GM19372 (cell line): ENCODE measurements around the gene EFNA2.

Experiments
- ATAC-seq: cut with Tn5 transposase; IDR thresholded peaks from one replicate; pipeline ENCODE4 v1.9.1; 2021; ENCODE audit warnings: mild to moderate bottlenecking, low read depth, moderate library complexity; ENCODE audit not compliant: unreplicated experiment

EFNA2 gene

DNA sequence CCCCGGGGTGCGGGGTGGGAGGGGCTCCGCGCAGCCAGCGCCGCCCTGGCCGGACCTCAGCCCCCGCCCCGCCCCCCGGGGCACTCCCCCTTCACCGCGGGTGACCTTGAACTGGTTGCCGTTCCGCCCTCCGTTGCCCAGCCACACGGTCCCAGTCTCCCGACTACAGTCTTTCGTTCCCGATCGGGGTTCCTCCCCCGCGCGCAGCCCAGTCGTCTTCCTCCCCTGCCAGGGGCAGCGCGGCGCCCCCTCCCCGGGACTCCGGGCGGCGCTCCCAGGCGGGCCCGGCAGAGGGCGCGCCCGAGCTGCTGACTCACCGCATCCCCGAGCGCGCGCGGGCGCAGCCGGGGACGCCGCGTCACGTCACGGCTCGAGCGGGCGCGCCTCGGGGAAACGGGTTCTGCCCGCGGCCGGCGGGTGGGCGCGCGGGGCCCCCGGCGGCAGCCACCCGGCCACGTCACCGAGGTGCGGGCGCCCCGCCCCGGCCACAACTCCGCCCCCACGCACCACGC, 36.8 kb upstream of the EFNA2 start:
- ATAC-seq: peak; percentile 27

DNA sequence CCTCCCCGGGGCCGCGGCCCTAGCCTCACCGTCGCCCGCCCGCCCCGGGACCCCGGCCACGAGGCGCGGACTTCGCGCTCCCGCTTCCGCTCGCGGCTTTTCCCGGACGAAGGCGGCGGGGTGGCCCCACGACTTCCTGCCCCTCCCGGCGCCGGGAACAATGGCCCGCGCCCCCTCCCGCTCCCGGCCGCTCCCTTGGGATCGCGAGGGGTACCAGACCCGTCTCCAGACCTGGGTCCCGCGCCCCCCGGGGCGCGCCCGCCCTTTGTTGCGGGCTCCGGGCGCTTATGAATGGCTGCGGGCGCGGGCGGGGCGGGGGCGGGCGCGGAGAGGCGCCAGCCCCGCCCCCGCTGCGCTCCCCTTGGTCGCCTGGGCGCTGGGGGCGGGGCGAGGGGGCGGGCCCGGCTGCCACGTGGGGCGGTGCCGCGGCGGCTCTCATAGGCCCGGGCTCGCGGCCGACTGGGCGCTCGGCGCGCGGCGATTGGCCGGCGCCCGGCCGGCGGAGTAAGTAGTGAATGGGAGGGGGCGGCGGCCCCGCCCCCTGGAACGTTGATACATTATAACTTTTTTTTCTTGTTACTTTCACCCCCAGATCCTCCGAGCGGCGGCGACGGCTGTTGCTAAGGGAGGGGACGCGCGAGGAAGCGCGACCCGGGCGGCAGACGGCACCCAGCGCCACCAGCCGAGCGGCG, 36.2 kb upstream of the EFNA2 start:
- ATAC-seq: peak; percentile 45

DNA sequence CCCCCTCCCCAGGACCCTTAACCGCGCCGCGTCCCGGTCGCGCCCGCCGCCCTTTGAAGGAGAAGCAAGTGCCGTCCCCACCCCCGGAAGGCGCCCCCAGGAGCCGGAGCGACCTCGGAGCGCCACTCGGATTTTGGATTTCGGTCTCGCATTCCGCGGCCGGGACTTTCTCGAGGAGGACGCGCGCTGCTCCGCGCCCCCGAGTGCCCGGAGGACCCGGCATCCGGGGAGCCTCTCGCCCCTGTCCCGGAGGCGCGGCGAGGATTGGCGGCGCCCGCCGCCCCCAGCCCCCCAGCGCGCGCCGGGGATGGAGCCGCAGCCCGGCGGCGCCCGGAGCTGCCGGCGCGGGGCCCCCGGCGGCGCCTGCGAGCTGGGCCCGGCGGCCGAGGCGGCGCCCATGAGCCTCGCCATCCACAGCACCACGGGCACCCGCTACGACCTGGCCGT, 35.7 kb upstream of the EFNA2 start:
- ATAC-seq: no peak

DNA sequence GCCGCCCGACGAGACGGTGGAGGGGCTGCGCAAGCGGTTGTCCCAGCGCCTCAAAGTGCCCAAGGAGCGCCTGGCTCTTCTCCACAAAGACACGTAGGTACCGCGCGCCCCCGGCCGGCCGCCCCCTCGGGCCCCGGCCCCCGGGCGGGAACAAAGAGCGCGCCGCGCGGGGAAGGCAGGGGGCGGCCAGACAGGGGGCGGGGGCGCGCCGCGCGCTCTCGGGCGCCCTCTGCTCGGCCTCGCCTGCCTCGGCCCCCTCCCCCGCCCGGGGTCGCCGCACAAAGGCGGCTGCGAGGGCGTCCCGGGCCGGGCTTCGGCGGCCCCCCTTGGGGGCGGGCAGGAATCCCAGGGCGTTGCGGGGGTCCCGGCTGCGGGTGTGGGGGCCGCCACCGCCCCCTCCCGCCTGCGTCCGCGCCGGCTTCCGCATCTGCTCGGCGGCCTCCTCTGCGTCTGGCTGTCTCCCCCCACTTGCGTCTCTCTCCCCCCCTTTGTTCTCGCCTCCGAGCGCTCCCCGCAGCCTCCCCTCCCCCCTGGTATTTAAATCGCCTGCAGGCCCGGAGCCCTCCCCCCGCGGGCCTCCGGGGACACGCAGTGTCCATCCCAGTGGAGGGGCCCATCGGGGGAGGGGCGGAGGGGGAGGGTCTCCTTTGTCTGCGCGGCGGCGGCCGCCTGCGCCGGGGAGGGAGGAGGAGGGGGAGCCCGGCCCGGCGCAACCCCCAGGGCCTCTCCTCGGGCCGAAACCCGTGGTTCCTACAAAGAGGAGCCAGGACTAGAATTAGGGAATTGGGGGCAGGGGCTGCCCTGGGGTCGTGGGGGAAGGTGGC, 35.0 kb upstream of the EFNA2 start:
- ATAC-seq: no peak

DNA sequence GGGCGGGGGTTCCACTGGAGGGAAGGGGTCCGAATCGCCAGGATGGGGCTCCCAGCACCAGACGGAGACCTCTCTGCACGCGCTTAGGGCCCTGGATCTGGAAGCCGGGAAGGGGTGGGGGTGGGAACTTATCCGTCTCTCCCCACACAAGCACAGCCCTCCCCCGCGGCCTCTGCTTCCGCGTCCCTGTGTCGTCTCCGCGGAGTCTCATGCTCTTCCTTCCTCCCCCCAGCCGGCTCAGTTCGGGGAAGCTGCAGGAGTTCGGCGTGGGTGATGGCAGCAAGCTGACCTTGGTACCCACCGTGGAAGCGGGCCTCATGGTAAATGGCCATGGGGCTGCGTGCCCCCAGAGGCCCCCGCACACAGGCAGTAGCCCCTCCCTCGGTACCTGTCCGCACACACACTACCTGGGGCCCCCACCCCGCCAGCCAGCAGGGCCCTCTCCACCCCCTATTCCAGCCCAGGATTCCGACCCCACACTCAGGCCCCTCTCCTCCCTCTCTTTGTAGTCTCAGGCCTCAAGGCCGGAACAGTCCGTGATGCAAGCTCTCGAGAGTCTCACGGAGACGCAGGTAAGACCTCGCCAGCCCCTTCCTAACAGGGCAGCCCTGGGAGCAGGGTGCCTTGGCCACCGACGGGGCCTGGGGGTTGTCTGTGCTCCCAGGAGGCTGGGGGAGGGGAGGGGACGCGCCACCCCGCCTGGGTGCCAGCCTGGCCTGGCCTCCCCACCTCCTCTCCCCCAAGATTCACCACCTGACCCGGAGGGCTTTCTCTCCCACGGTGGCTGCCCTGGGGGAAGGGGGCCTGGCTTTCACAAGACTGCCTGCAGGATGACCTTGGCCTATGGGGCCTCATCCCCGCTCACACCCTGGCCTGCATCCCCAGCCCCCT, 34.1 kb upstream of the EFNA2 start:
- no peak for ATAC-seq

DNA sequence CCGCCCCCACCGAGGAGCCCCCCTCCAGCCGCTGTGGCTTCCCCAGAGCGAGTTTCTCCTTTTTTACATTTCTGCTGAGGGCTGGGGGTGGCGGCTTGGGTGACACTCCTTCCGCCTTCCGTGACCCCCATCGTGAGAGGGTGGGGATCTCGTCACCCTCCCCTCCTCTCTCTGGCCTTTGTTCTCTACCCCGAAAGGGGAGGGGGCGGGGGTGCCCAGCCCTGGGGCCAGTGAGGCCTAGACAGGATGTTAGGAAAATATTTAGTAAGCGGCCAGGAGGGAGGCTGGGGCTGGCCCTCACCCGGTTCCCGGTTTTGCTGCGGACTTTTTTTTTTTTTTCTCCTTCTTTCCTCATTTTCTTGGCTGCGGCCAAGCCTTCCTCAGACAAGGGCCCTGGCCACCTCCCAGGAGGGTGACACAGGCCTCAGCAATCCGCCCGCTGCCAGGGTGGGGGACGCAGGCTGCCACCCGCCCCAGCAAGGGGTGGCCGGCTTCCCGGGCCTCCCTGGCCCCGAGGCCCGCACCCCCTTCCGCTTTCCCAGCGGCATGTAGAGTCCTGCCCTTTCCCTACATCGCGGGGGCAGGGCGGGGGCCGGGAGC, 33.4 kb upstream of the EFNA2 start:
- no peak for ATAC-seq

DNA sequence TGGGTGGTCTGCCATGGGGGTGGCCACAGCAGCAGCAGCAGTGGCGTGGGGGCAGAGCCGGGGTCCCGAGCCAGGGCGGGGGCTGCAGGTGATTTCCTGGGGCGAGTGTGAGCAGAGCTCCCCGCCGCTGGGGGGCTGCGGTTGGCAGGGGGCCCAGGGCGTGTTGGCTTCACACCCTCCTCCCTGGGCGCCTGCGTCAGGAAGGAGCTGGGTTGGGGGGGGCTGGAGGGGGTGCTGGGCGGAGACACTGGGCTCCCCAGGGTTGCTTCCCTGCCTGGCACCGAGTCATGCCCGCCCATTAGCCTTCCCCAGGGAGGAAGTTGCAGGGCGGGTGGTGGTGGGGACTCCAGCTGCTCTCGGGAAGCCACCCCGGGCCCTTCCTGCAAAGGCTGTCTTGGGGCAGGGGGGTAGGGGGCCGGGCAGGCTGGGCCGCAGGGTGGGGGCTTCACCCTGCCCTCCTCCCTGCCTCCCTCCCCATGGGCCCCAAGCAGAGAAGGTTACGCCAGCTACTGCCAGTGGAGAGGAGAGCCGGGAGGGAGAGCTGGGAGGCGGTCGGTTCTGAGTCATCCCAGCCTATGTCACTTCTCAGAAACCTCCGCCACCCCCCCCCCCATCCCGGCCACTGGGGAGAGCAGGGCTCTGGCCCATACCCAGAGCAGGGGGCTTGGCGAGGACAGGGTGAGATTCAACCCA, 32.7 kb upstream of the EFNA2 start:
- ATAC-seq: no peak

DNA sequence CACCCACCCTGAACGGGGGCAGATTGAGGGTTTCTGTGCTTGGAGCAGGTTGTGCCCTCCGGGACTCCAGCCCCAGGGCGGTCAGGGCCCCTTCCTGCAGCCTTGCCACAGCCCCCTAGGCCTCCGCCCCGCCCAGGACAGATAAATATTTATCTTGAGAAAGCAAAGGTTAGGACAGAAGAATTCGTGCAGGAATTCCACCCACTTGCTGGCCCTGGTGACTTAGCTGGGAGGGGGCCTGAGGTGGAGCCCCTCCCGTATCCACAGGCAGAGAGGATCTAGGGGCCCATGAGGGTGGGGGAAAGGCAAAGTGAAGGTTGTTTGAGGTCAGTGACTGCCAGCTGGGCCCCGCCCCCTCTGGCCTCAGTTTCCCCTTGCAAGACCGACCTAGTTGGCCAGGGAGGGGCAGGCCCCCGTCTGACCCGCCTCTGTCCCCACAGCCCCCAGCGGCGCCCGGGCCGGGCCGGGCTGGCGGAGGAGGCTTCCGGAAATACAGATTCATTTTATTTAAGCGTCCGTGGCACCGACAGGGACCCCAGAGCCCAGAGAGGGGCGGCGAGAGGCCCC, 32.1 kb upstream of the EFNA2 start:
- no peak for ATAC-seq

DNA sequence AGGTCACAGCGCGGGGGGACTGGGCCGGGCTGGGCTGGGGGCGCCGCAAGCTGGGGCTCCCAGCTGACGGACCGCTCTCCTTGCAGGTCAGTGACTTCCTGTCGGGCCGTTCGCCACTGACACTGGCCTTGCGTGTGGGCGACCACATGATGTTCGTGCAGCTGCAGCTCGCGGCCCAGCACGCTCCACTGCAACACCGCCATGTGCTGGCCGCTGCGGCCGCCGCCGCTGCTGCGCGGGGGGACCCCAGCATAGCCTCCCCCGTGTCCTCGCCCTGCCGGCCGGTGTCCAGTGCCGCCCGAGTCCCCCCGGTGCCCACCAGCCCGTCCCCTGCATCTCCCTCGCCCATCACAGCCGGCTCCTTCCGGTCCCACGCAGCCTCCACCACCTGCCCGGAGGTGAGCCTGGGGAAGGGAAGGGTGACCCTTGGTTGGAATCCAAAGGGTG, 31.6 kb upstream of the EFNA2 start:
- ATAC-seq: no peak

DNA sequence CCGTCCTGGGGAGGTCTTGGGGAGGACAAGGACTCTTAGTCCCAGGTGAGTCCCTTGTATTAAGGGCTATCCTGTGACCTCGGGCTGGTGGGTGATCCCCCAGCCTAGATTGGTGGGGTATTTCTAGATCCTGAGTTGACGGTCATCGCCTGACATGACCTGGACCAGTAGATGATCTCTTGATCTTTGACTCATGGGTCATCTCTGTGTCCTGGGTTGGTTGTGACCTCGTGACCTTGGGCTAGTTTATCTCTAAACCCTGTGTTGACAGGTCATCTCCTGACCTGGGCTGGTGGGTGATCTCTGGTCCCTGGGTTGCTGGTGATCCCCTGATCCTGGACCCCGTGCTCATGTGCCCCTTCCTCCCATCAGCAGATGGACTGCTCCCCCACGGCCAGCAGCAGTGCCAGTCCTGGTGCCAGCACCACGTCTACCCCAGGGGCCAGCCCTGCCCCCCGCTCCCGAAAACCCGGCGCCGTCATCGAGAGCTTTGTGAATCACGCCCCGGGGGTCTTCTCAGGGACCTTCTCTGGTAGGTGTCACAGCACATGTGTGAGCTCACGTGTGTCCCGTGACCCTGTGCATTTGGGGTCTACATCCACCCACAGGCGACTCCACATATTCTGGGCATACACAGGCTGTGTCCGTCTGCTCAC, 31.0 kb upstream of the EFNA2 start:
- ATAC-seq: no peak

DNA sequence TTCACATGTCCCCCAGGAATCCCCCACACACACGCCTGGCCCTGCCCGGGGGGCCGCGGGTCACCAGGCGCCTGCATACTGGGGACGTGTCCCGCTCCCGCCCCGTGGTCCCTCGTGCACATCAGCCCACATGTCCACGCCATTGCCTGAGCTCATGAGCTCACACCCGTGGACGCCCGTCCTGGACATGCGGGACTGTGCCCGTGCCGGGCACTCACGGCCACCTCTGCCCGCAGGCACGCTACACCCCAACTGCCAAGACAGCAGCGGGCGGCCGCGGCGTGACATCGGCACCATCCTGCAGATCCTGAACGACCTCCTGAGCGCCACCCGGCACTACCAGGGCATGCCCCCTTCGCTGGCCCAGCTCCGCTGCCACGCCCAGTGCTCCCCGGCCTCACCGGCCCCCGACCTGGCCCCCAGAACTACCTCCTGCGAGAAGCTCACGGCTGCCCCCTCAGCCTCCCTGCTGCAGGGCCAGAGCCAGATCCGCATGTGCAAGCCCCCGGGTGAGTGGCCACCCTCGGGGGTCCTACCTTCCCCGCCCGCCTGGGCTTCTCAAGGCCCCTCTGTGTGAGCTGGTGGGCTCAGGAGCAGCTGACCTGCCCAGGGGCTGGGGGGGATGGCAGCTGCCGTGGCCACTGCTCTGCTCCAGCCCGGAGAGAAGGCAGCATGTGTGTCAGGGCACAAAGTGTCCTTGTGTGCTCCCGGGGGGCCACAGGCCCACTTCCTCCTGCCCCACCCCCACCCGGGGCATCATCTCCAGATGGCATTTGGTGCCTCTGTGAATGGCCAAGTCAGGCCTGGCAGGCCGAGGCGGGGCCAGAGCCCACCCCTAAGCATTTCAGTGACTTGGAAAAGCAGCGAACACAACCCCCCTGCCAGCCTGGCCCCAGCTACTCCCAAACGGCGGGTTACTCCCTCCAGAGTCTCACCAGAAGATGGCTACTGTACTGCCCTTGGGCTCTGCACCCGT, 30.2 kb upstream of the EFNA2 start:
- no peak for ATAC-seq

DNA sequence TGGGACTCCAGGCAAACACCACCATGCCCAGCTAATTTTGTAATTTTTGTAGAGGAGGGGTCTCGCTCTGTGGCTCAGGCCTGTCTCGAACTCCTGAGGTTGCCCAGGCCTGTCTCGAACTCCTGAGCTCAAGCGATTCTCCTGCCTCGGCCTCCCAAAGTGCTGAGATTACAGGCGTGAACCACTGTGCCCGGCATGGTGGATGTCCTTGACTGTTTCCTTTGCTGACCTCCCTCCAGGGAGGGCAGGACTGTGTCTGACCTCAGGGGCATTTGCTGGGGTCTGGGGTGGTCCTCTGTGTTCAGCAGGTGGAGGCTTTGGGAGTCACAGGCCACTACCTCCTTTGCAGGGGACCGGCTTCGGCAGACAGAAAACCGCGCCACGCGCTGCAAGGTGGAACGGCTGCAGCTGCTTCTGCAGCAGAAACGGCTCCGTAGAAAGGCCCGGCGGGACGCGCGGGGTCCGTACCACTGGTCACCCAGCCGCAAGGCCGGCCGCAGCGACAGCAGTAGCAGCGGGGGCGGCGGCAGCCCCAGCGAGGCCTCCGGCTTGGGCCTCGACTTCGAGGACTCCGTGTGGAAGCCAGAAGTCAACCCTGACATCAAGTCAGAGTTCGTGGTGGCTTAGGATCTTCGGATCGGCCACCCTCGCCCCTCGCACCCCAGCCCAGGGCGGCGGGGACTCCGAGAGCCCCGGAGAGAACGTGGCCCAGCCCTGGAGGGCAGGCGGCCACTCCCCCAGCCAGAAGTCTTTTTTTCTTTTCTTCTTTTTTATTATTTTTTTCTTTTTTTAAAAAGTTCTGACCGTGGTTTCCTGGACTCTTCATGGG, 28.8 kb upstream of the EFNA2 start:
- no peak for ATAC-seq

DNA sequence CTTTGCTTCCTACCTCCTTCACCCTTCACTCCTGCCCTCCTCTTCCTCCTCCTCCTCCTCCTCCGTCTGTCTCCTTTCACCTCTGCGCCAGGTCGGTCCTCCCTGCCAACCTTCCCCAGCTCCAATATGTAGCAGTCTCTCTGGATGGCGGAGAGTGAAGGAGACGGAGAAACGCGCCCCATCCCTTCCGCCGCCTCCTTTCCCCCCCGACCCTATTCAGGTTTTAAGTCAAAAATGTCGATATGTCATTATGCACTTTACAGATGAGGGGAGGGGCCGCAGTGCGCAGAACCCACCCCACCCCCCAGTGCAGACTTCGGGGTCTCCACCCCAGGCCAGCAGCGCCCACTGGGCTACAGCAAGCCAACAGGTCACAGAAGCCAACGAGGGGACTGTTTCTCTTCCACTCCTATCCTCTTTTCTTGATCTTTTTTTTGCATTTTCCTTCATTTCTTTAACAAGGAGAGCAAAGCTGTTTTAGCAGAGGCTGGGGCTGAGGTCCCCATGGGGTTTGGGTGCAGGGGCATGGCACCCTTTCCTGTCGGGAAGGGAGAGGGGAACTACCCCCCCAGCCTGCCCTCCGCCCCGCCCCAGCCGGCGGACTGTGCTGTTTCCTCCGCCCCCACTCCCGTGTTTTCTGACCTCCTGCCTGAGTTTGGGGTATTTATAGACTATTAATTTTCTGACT, 28.1 kb upstream of the EFNA2 start:
- ATAC-seq: no peak

DNA sequence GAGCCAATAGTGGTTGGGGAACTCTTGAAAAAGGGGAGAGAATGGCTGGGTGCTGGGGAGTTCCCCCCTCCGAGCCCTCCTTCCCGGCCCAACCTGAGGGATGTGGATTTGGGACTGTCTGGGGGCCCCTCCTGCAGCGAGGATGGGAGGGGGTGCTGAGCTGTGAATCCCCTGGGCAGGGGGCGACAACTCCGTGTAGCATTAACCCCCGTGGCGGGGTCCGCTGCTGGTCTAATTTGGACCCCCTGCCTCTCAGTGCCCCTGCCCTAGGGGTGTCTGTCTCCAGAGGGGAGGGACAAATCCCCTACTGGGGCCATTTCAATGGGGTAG, 27.5 kb upstream of the EFNA2 start:
- ATAC-seq: no peak

DNA sequence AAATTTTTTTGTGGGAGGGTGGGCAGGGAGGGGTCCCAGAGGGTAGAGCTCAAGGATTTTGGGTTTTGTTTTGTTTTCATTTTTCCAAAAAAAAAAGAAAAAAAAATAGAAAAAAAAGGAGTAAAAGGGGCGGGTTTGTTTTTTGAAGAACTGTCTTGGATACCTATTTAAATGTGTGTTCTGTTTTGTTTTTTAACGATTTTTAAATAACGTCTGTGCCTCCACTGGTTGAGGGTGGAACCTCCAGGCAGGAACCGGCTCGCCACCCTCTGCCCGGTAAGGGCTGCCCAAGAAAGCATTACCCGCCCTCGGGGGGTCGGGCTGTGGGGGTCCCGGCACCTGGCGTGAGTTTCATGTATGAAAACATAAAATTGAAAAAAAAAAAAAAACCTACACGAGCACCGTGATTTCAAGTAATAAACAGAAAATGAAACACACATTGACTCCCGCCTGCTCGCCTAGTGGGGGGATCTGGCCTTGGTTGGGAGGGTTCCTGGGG, 26.9 kb upstream of the EFNA2 start:
- no peak for ATAC-seq

DNA sequence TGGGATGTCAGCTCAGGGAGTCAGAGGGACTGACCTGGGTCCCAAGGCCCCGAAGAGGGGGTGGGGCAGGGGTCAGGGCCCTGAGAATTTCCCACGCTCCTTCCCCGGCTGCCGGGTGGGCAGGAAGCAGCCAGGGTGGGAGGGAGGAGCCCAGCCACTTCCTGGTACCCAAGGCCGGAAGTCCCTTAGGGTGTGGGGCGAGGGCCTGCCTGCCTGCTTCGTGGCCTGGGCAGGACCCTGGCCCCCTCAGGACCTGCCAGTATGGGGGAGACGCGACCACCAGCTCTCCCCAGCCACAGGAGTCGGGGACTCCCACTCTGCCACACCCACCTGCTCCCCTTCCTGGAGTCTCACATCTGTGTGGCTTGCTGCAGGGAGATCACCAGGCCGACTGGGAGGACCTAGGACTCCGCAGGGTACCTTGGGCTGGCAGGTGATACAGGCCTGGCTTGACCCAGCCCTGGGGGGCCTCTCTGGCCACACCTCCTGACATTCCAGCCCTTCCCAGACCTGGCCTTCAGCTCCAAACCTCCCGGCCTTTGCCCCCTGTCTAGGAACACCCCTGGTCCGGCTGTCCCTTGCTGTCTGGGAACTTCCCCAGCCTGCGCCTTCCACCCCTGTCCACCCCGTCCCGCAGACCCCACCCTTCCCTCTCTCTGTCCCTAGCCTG, 26.3 kb upstream of the EFNA2 start:
- ATAC-seq: no peak
